Memory B cell (primary cell): Measurements from ENCODE around the gene ASTE1.
A peak's percentile ranks its signal among the peaks of the same experiment; 100 is the strongest.

Experiments used
- ATAC-seq: fragments of 150-1000 bp; cut with Tn5 transposase; 2 replicates; pipeline ENCODE4 v1.10.0; 2021; ENCODE audit warnings: low read depth, mild to moderate bottlenecking, moderate library complexity
- DNase-seq, 2 donors: peaks; one replicate each; pipeline ENCODE4 v3.0.0; 2022; ENCODE audit warnings: low spot score in 2 of 2
- H3K27ac Mint-ChIP-seq: one replicate; pipeline ENCODE4 v1.8.0; 2022; ENCODE audit warnings: mild to moderate bottlenecking, moderate library complexity, mixed read lengths
- H3K27me3 Mint-ChIP-seq: one replicate; pipeline ENCODE4 v1.8.0; 2022; ENCODE audit warnings: mixed read lengths
- H3K36me3 Mint-ChIP-seq: one replicate; pipeline ENCODE4 v1.8.0; 2022; ENCODE audit warnings: mild to moderate bottlenecking, mixed read lengths
- H3K4me1 Mint-ChIP-seq: one replicate; pipeline ENCODE4 v1.8.0; 2022; ENCODE audit warnings: mixed read lengths
- H3K4me3 Mint-ChIP-seq: one replicate; pipeline ENCODE4 v1.8.0; 2022; ENCODE audit warnings: mild to moderate bottlenecking, moderate library complexity, mixed read lengths
- H3K9me3 Mint-ChIP-seq: one replicate; pipeline ENCODE4 v1.8.0; 2022; ENCODE audit warnings: mixed read lengths

ASTE1 gene

DNA sequence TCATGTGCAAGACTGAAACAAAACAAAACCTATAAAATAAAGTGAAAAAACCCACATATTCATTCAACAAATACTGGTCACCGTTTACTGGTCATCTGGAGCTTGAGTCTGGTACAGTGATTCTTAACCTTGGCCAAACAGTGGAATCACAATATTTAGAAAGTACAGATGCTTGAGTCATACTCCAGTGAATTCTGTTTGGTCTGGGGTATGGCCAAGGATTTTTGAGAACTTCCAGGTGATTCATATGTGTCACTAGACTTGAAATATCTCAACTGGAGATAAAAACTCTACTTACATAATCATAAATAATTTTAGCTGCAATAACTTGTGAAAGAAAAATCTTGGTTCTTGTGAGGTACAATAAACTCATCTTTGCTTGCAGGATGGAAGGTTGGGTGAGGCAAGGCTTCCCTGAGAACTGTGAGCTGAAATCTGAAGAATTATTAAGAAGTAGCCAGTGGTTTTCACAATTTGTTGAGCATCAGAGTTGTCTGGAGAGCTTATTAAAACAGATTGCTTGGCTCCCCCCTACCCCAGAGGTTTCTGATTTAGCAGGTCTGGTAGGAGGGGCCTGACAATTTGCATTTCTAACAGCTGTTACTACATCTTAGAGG is 9.7 kb upstream of the ASTE1 start:
- Mint-ChIP-seq H3K36me3 (peaks cover 1% of the 10 kb centered on the region), H3K4me3 (no peak overlapping the region), H3K27me3 (no peaks in the 10 kb centered on the region), H3K27ac (no peak overlapping the region), H3K9me3 (no peaks in the 10 kb centered on the region), H3K4me1 (no peaks in the 10 kb centered on the region)
- ATAC-seq (no peak), DNase-seq (no peak)

DNA sequence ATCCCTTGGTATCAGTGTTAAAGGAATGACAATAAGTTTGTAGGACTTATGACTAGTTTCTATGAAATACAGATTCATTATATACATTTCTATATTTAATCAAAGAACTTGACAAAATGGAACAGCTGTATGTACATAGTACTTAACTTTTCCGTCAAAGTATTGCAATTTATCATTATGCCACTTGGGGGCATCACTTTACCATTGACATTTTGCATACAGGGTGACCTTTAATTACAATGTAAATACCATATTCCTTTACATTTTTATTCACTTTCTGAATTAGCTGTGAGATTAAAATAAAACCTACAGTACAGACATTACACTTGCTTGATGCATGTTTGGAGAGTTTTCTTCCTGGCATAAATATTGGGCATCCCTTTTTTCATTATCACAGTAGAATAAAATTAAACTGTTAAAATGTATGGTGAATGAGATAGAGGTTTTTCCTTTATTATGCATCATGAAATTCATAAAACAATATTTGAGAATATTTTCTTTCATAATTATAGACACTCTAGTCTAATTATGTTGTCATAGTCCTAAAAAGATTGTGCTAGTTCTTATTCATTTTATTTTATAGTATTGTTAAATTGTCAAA is 7.0 kb upstream of the ASTE1 start:
- DNase-seq (peak in 1 of 2 donors; percentile 37), ATAC-seq (peak; percentile 63)
- Mint-ChIP-seq H3K4me3 (no peak overlapping the region), H3K27me3 (no peaks in the 10 kb centered on the region), H3K4me1 (no peaks in the 10 kb centered on the region), H3K27ac (no peak overlapping the region), H3K36me3 (peaks cover 1% of the 10 kb centered on the region), H3K9me3 (no peaks in the 10 kb centered on the region)

GRCh38 chr3:131031660-131032059 is 5.0 kb upstream of the ASTE1 start:
- no peak for DNase-seq
- H3K36me3 Mint-ChIP-seq: no peaks in the 10 kb centered on the region
- H3K9me3 Mint-ChIP-seq: no peaks in the 10 kb centered on the region

DNA sequence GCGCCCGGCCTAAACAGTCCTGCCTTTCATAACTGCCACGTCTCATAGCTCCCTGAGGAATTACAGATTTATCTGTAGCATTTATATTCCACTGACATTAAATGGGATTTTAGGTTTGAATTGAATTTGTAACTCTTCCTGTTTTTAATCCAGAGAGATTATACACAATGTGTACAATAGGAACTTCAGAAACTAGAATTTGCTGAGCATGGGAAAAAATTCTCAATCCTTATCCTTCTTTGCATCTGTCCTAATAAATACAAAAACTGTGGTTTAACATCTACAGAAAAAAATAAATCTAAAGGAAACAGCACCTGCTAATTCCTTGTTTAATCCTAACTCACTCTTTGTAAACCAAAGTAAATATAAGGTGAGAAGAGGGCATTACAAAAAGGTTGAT is 2.2 kb upstream of the ASTE1 start:
- peak overlapping the region; percentile 67 for H3K27ac Mint-ChIP-seq
- H3K4me3 Mint-ChIP-seq: no peak overlapping the region
- H3K9me3 Mint-ChIP-seq: no peaks in the 10 kb centered on the region
- peaks cover 9% of the 10 kb centered on the region for H3K36me3 Mint-ChIP-seq
- no peak for ATAC-seq
- no peaks in the 10 kb centered on the region for H3K27me3 Mint-ChIP-seq
- peaks cover 22% of the 10 kb centered on the region for H3K4me1 Mint-ChIP-seq
- no peak for DNase-seq

More at GRCh38 chr3:131031660-131032059, 5.0 kb upstream of the ASTE1 start:
- H3K27me3 Mint-ChIP-seq: no peaks in the 10 kb centered on the region
- peaks cover 9% of the 10 kb centered on the region for H3K4me1 Mint-ChIP-seq
- H3K4me3 Mint-ChIP-seq: no peak overlapping the region
- no peak overlapping the region for H3K27ac Mint-ChIP-seq
- no peak for ATAC-seq

GRCh38 chr3:131025539-131025938 is 1.1 kb downstream of the ASTE1 start:
- ATAC-seq (no peak), DNase-seq (no peak)
- Mint-ChIP-seq H3K27me3 (no peaks in the 10 kb centered on the region), H3K27ac (peak overlapping the region; percentile 99), H3K36me3 (peaks cover 13% of the 10 kb centered on the region), H3K4me1 (peaks cover 36% of the 10 kb centered on the region), H3K9me3 (no peaks in the 10 kb centered on the region), H3K4me3 (peak overlapping the region; percentile 94)

- H3K4me3 Mint-ChIP-seq: no peak overlapping the region
- peaks cover 27% of the 10 kb centered on the region for H3K4me1 Mint-ChIP-seq
- H3K27me3 Mint-ChIP-seq: no peaks in the 10 kb centered on the region
- ATAC-seq (peak; percentile 91), DNase-seq (no peak)
- peaks cover 27% of the 10 kb centered on the region for H3K36me3 Mint-ChIP-seq
- H3K9me3 Mint-ChIP-seq: no peaks in the 10 kb centered on the region
- peak overlapping the region; percentile 58 for H3K27ac Mint-ChIP-seq
Observed at GRCh38 chr3:131020122-131020693, 6.4 kb downstream of the ASTE1 start.

DNA sequence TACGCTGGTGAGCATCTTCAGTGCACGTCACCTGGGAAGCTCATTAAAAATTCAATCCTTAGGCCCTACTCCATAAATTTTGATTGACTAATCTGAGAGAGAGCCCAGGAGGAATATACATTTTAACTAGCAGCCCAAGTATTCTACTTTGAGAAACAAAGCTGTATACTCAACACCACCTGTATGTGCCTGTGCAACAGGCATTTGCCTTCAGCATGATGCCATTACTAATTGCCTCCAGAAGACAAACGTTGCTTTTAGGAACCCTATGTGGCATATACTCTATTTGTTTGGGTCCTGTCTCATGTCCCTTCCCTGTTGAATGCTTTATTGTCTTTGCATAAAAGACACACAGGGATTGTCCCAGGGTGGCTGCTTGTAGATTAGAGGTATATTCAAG is 7.7 kb downstream of the ASTE1 start:
- peaks cover 18% of the 10 kb centered on the region for H3K36me3 Mint-ChIP-seq
- no peaks in the 10 kb centered on the region for H3K27me3 Mint-ChIP-seq
- no peak for ATAC-seq
- DNase-seq: no peak
- H3K9me3 Mint-ChIP-seq: no peaks in the 10 kb centered on the region
- H3K4me1 Mint-ChIP-seq: peaks cover 19% of the 10 kb centered on the region
- H3K27ac Mint-ChIP-seq: no peak overlapping the region
- H3K4me3 Mint-ChIP-seq: no peak overlapping the region

GRCh38 chr3:131009698-131010097 is 16.9 kb downstream of the ASTE1 start:
- Mint-ChIP-seq H3K27me3 (no peaks in the 10 kb centered on the region), H3K4me3 (no peak overlapping the region), H3K36me3 (peaks cover 26% of the 10 kb centered on the region), H3K4me1 (no peaks in the 10 kb centered on the region), H3K9me3 (no peaks in the 10 kb centered on the region), H3K27ac (no peak overlapping the region)
- DNase-seq (no peak), ATAC-seq (no peak)

DNA sequence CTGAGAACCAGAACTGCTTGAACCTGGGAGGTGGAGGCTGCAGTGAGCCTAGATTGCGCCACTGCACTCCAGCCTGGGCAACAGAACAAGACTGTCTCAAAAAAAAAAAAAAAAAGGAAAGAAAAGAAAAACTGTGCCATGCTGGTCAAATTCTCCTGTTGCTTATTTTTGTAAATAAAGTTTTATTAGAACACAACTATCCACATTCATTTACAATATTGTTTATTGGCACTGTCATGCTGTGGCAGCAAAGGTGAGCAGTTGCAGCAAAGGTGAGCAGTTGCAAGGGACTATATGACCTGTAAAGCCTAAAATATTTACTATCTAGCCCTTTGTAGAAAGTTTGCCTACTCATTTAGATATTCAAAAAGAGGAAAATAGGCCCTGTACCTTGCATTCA is 18.3 kb downstream of the ASTE1 start:
- ATAC-seq (no peak), DNase-seq (no peak)
- Mint-ChIP-seq H3K27me3 (no peaks in the 10 kb centered on the region), H3K4me3 (no peak overlapping the region), H3K36me3 (peaks cover 25% of the 10 kb centered on the region), H3K4me1 (no peaks in the 10 kb centered on the region), H3K9me3 (no peaks in the 10 kb centered on the region), H3K27ac (peak overlapping the region; percentile 70)

DNA sequence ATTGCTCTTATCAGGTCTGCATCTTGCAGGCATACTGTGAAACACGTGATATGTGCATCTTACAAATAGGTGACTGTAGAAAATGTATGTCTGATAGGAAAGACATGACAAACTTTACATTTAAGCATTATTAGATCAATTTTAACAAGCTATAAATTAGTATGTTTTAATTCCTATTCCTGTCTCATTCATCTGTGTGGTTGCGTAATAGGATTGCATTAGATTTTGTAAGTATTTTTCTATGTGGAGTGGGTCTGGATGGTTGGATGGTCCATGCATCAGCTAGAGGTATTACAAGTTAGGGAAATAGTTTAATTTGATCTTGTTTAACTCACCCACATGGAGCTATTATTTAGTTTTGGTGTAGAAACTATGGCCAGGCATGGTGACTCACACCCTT is 18.8 kb downstream of the ASTE1 start:
- ATAC-seq: no peak
- peaks cover 24% of the 10 kb centered on the region for H3K36me3 Mint-ChIP-seq
- no peaks in the 10 kb centered on the region for H3K9me3 Mint-ChIP-seq
- no peaks in the 10 kb centered on the region for H3K27me3 Mint-ChIP-seq
- DNase-seq: no peak
- no peak overlapping the region for H3K4me3 Mint-ChIP-seq
- H3K27ac Mint-ChIP-seq: no peak overlapping the region
- no peaks in the 10 kb centered on the region for H3K4me1 Mint-ChIP-seq

GRCh38 chr3:131007256-131007655 is 19.4 kb downstream of the ASTE1 start:
- peaks cover 26% of the 10 kb centered on the region for H3K36me3 Mint-ChIP-seq
- no peak overlapping the region for H3K4me3 Mint-ChIP-seq
- no peaks in the 10 kb centered on the region for H3K27me3 Mint-ChIP-seq
- no peaks in the 10 kb centered on the region for H3K4me1 Mint-ChIP-seq
- ATAC-seq (no peak), DNase-seq (no peak)
- no peaks in the 10 kb centered on the region for H3K9me3 Mint-ChIP-seq
- H3K27ac Mint-ChIP-seq: no peak overlapping the region

DNA sequence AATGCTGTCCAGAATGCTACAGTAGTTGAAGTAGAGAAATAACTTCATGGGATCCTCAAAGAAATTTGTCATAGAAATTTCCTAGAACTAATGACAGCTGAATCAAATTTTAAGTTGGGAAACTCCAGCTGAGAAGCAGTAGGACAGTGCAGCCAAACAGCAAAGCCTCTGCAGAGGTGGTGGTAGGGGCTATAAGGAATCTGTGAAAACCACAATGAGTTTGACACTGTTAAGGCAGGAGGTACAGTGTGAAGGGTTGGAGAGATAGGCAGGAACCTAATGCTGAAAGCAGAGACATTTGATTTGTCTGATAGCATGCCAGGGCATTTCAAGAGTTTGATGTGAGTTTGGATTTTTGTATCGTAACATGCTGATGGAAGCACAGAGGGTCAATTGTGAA is 22.0 kb downstream of the ASTE1 start:
- Mint-ChIP-seq H3K4me3 (no peak overlapping the region), H3K27ac (no peak overlapping the region), H3K27me3 (no peaks in the 10 kb centered on the region), H3K9me3 (no peaks in the 10 kb centered on the region), H3K4me1 (no peaks in the 10 kb centered on the region), H3K36me3 (peaks cover 22% of the 10 kb centered on the region)
- ATAC-seq: no peak
- no peak for DNase-seq

DNA sequence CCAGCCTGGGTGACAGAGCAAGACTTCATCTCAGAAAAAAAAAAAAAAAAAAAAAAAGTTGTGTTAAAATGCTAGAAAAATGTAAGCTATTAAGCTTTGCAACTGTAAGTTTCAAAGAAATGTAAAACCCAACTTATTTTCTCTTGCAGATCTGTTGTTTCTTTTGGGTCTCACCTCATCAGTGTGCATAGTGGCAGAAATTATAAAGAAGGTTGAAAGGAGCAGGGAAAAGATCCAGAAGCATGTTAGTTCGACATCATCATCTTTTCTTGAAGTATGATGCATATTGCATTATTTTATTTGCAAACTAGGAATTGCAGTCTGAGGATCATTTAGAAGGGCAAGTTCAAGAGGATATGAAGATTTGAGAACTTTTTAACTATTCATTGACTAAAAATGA is 25.6 kb downstream of the ASTE1 start:
- Mint-ChIP-seq H3K4me3 (no peak overlapping the region), H3K36me3 (peaks cover 20% of the 10 kb centered on the region), H3K4me1 (no peaks in the 10 kb centered on the region), H3K9me3 (no peaks in the 10 kb centered on the region), H3K27me3 (no peaks in the 10 kb centered on the region), H3K27ac (peak overlapping the region; percentile 14)
- no peak for DNase-seq
- no peak for ATAC-seq

GRCh38 chr3:130997289-130997688 is 29.3 kb downstream of the ASTE1 start:
- DNase-seq (no peak), ATAC-seq (no peak)
- Mint-ChIP-seq H3K27me3 (no peaks in the 10 kb centered on the region), H3K9me3 (no peaks in the 10 kb centered on the region), H3K36me3 (peaks cover 15% of the 10 kb centered on the region), H3K27ac (no peak overlapping the region), H3K4me1 (no peaks in the 10 kb centered on the region), H3K4me3 (no peak overlapping the region)

DNA sequence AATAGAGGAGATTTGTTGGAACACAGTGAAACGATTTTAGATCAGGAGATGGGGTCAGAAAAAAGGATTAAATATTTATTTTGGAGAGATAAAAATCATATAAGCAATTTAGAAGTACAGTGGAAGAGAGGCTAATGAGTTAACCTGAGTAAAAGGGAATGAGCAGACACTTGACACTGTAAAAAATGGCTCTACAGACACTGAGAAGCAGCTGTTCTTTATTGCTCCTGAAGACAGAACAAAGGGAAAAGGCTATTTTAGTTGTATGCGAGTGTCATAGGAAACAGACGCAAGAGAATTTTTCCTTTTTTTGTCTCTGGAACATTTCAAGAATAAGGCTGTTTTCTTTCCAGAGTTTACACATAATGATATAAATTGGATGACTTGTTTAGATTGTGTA is 34.3 kb downstream of the ASTE1 start:
- ATAC-seq (no peak), DNase-seq (no peak)
- Mint-ChIP-seq H3K4me3 (no peak overlapping the region), H3K4me1 (no peaks in the 10 kb centered on the region), H3K36me3 (peaks cover 28% of the 10 kb centered on the region), H3K9me3 (no peaks in the 10 kb centered on the region), H3K27ac (no peak overlapping the region), H3K27me3 (no peaks in the 10 kb centered on the region)
